C4-2B (cell line): ENCODE results near the gene TMEM223.

Source experiments
- CTCF ChIP-seq: fragments of 450-650 bp; conservative IDR thresholded peaks from 2 replicates; pipeline ENCODE4 v1.5.1; 2017; ENCODE audit warnings: mild to moderate bottlenecking
- ZFX ChIP-seq: fragments of 450-650 bp; IDR thresholded peaks from 2 replicates; pipeline ENCODE4 v1.6.1; 2017

- no peak for TF ChIP-seq CTCF
- no peak for TF ChIP-seq ZFX
These were observed 2.5 kb upstream of the TMEM223 start for GRCh38 chr11:62794201-62794775.
